ENCODE results near the gene SEMA5B. TPM values are rescaled to one million over a fixed set of nuclear protein-coding genes. Genes with fewer than 3 reads are reported as not detected.
A peak's percentile ranks its signal among the peaks of the same experiment; 100 is the strongest.

The SEMA5B gene
- total and polyA plus RNA-seq, 9 of the 15 experiments (the other 6 are each of a cell fraction or from before 2014, with no cell fraction given): not detected

DNA sequence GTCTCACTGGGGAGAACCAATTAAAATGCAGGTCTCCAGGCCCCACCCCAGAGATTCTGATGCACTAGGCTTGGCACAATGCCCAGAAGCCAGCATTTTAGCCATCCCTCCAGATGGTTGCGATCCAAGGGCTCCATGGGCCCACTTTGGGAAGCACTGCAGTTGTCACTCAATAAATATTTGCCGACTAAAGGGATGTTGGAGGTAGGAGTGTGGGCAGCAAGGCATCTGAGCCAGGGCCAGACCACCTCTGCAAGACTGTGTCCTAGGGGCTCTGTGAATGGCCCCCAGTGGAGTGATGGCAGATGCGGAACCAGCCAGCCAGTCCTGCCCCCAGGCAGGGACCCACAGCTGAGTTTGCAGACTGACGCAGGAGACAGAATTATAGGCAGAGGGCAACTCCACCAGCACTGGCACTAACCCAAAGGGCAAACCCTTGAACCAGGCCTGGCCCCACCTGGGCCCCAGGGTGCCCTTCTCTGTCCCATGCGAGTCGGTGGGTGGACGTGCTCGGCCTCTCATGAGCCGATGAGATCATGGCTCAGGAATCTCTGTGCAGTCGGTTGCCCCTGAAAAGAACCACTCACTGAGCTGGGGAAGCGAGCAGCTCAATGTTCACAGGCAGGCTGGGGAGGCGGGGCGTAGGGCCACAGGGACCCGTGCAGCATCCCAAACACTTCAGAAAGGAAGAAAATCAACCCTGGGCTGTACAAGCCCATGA, 49.7 kb downstream of the SEMA5B start:
- no peak for TF ChIP-seq ZNF354B (CRISPR knock-in tag; IDR thresholded peaks at IDR 0.05)
- TF ChIP-seq FUS (optimal IDR thresholded peaks at IDR 0.05; ENCODE audit: low read depth, low read length): no peak
- TF ChIP-seq EP400 (IDR thresholded peaks at IDR 0.05): no peak
- no peak for TF ChIP-seq CBX1 (IDR thresholded peaks at IDR 0.05; ENCODE audit: low read depth)
- TF ChIP-seq TAL1 (IDR thresholded peaks at IDR 0.05): no peak
- peak; percentile 51; the same call in 1 of the 2 replicates for TF ChIP-seq NFIC (IDR thresholded peaks at IDR 0.05)
- TF ChIP-seq ZNF239 (CRISPR knock-in tag; IDR thresholded peaks at IDR 0.05): no peak
- no peak for TF ChIP-seq YY1 (IDR thresholded peaks at IDR 0.05; ENCODE audit: borderline replicate concordance in 1 of 3, control insufficient read depth in 1 of 3, extremely low read depth in 1 of 3, insufficient read depth in 3 of 3, insufficient read length in 1 of 3, insufficient replicate concordance in 2 of 3, low read depth in 1 of 3, low read length in 2 of 3)
- no peak for TF ChIP-seq SREBF1 (IDR thresholded peaks at IDR 0.05; ENCODE audit: borderline replicate concordance, low read depth, low read length)
- no peak for TF ChIP-seq KAT7 (CRISPR knock-in tag; IDR thresholded peaks at IDR 0.05; ENCODE audit: borderline replicate concordance)
- TF ChIP-seq GABPA (tag; conservative IDR thresholded peaks at IDR 0.05; ENCODE audit: low read depth): no peak
- TF ChIP-seq HDAC2 (IDR thresholded peaks at IDR 0.05): no peak
- 0 out of 2 replicates have a peak, but pooled peaks have one; percentile 11 for TF ChIP-seq ATF3 (IDR thresholded peaks at IDR 0.05)
- no peak for TF ChIP-seq ATF3 (CRISPR knock-in tag; conservative IDR thresholded peaks at IDR 0.05)
- no peak for TF ChIP-seq ZNF76 (CRISPR knock-in tag; IDR thresholded peaks at IDR 0.05; ENCODE audit: borderline replicate concordance)
- intact Hi-C loops (cut with micrococcal nuclease) (no loop called here), in situ Hi-C loops (cut with MboI) (no loop called here)
- H3K36me3 ChIP-seq (ENCODE audit: control insufficient read depth, insufficient read depth, low read length): no peaks in the 10 kb centered on the region
- DNase-seq (ENCODE audit: extremely low read depth in 1 of 4, low spot score in 3 of 4) (no peak), ATAC-seq (no peak; the same call in 2 of the 3 replicates), FAIRE-seq (no peak)
- no peaks in the 10 kb centered on the region; the same call in 1 of the 2 replicates for H4K20me1 ChIP-seq (replicated peaks; ENCODE audit: control insufficient read depth, insufficient read depth, low read length)
- BruUV-seq (replicated peaks): no TSS peak
- WGBS (ENCODE audit: insufficient coverage, low coverage, missing lambda C conversion rate): 4% methylated on average over 9 of the region's 14 CpGs
- POLR2A ChIA-PET: interaction anchor here (0.6 to 0.9 kb wide), 3 partner anchors 12 to 132 kb away, joined by 3 to 4 read pairs (median 3); no protein-coding TSS in a partner anchor
- H3K4me3 ChIP-seq: no peak overlapping the region
- H3K27me3 ChIP-seq (ENCODE audit: control insufficient read depth in 2 of 2, insufficient read depth in 2 of 2, low read length in 2 of 2): peaks cover 5 to 66% of the 10 kb centered on the region in 2 experiments; a peak in 3 of 5 replicates
- no peaks in the 10 kb centered on the region for H3K79me2 ChIP-seq (ENCODE audit: control insufficient read depth, insufficient read depth, low read length)
- no peak overlapping the region for H3K27ac ChIP-seq (ENCODE audit: extremely low read depth, low read depth, low read length)
- CTCF ChIA-PET (ENCODE audit: low intra/inter-chr PET ratio): no interaction called here
- H3K9me3 ChIP-seq (replicated peaks; ENCODE audit: control insufficient read depth, insufficient read depth, low read depth, low read length): no peaks in the 10 kb centered on the region
- H3K4me2 ChIP-seq (ENCODE audit: insufficient read depth, low read length): no peak overlapping the region
- H3K9me1 ChIP-seq (ENCODE audit: control insufficient read depth, insufficient read depth, low read length): no peaks in the 10 kb centered on the region
- no peak overlapping the region for H3K9ac ChIP-seq (ENCODE audit: insufficient read depth in 1 of 2, low read depth in 2 of 2, low read length in 2 of 2)
- no peak overlapping the region for H2AFZ ChIP-seq (ENCODE audit: low read depth, low read length)
- peaks cover 5 to 13% of the 10 kb centered on the region in 2 experiments; a peak in 2 of 5 replicates for H3K4me1 ChIP-seq (replicated peaks in 1 of 2; ENCODE audit: control insufficient read depth in 2 of 2, insufficient read depth in 2 of 2, low read length in 2 of 2)

All from K562 (cell line).